Panc1 (cell line): ENCODE results near the gene GTF2A2.

ENCODE experiments used
- CTCF ChIP-seq: fragments of 450-650 bp; IDR thresholded peaks from 2 replicates; pipeline ENCODE4 v1.5.1; 2017; ENCODE audit warnings: mild to moderate bottlenecking
- POLR2AphosphoS5 ChIP-seq: IDR thresholded peaks from 2 replicates; pipeline ENCODE4 v1.6.1; 2012; ENCODE audit warnings: mild to moderate bottlenecking, low read depth, low read length, moderate library complexity
- REST ChIP-seq, 2 experiments: IDR thresholded peaks; 2 replicates each; pipeline ENCODE4 v1.6.1; 2011 to 2012; ENCODE audit warnings: low read depth in 2 of 2, control low read depth in 1 of 2, low read length in 1 of 2, mild to moderate bottlenecking in 1 of 2, moderate library complexity in 1 of 2; ENCODE audit not compliant: insufficient read depth in 1 of 2
- SIN3A ChIP-seq: IDR thresholded peaks from 2 replicates; pipeline ENCODE4 v1.6.1; 2012; ENCODE audit warnings: low read depth, mild to moderate bottlenecking, low read length, moderate library complexity, borderline replicate concordance; ENCODE audit not compliant: insufficient read depth

- TF ChIP-seq CTCF = no peak
- TF ChIP-seq SIN3A = no peak
- no peak for TF ChIP-seq POLR2AphosphoS5
- TF ChIP-seq REST (IDR thresholded peaks at IDR 0.05; ENCODE audit: insufficient read depth in 1 of 2, low read depth in 2 of 2, low read length in 1 of 2) = no peak
Observed at GRCh38 chr15:59598461-59598860, 58.9 kb downstream of the GTF2A2 start.
